ENCODE data around the gene MRPL32. TPM values are rescaled to one million over a fixed set of nuclear protein-coding genes. Genes with fewer than 3 reads are reported as not detected.

MRPL32 gene
- total and polyA plus RNA-seq, 2 donors (not counting 1 experiment from before 2014, with no cell fraction given) = 54.4 to 63.7 TPM

DNA sequence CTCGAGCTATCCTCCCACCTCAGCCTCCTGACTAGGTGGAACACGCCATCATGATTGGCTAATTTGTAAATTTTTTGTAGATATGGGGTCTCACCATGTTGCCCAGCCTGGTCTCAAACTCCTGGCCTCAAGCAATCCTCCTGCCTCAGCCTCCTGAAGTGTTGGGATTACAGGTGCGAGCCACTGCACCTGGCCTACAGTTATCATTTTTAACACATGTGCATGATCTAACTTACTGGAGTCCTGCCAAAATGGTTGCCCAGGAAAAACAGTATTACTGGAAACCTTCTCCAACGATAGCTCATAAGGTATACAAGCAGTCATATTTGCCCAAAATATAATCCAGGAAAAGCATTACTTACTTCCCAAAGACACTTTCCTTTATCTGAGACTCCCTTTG is 20.2 kb downstream of the MRPL32 start:
- Histone ChIP-seq H3K79me2 (ENCODE audit: control insufficient read depth, insufficient read depth, low read length) (no peaks in the 10 kb centered on the region), H3K4me2 (ENCODE audit: extremely low read depth, insufficient read depth, low read length) (no peak overlapping the region), H3K9ac (ENCODE audit: insufficient read depth, low read length) (no peak overlapping the region), H3K27ac (ENCODE audit: insufficient read depth, low read length) (no peak overlapping the region), H3K36me3 (ENCODE audit: control insufficient read depth, insufficient read depth, low read length) (no peaks in the 10 kb centered on the region), H3K4me3 (replicated peaks in 1 of 4; ENCODE audit: control extremely low read depth in 1 of 4, insufficient read depth in 1 of 4, low read depth in 3 of 4, low read length in 4 of 4) (no peak overlapping the region), H3K4me1 (ENCODE audit: control insufficient read depth, extremely low read depth, insufficient read depth, low read length) (no peaks in the 10 kb centered on the region), H4K20me1 (ENCODE audit: control insufficient read depth, extremely low read depth, insufficient read depth, low read length) (no peaks in the 10 kb centered on the region), H2AFZ (ENCODE audit: low read length) (no peak overlapping the region), H3K9me3 (ENCODE audit: control insufficient read depth, insufficient read depth, low read depth, low read length) (no peaks in the 10 kb centered on the region), H3K27me3 (ENCODE audit: control insufficient read depth, insufficient read depth, low read length) (no peaks in the 10 kb centered on the region)
- DNase-seq (ENCODE audit: low read depth in 2 of 2) = no peak
- TF ChIP-seq EZH2 (IDR thresholded peaks at IDR 0.05; ENCODE audit: low read length, missing control alignments) (no peak), CTCF (conservative IDR thresholded peaks at IDR 0.05 in 1 of 2, IDR thresholded peaks at IDR 0.05 in 1 of 2; ENCODE audit: low read depth in 1 of 2, low read length in 2 of 2) (no peak)

GRCh38 chr7:42953994-42954393 is 21.8 kb downstream of the MRPL32 start:
- TF ChIP-seq CTCF (conservative IDR thresholded peaks at IDR 0.05 in 1 of 2, IDR thresholded peaks at IDR 0.05 in 1 of 2; ENCODE audit: low read depth in 1 of 2, low read length in 2 of 2) (no peak), EZH2 (IDR thresholded peaks at IDR 0.05; ENCODE audit: low read length, missing control alignments) (no peak)
- Histone ChIP-seq H3K27me3 (ENCODE audit: control insufficient read depth, insufficient read depth, low read length) (no peaks in the 10 kb centered on the region), H2AFZ (ENCODE audit: low read length) (no peak overlapping the region), H3K27ac (ENCODE audit: insufficient read depth, low read length) (no peak overlapping the region), H3K9me3 (ENCODE audit: control insufficient read depth, insufficient read depth, low read depth, low read length) (no peaks in the 10 kb centered on the region), H3K4me1 (ENCODE audit: control insufficient read depth, extremely low read depth, insufficient read depth, low read length) (no peaks in the 10 kb centered on the region), H3K79me2 (ENCODE audit: control insufficient read depth, insufficient read depth, low read length) (no peaks in the 10 kb centered on the region), H3K4me2 (ENCODE audit: extremely low read depth, insufficient read depth, low read length) (no peak overlapping the region), H4K20me1 (ENCODE audit: control insufficient read depth, extremely low read depth, insufficient read depth, low read length) (no peaks in the 10 kb centered on the region), H3K9ac (ENCODE audit: insufficient read depth, low read length) (no peak overlapping the region), H3K4me3 (replicated peaks in 1 of 4; ENCODE audit: control extremely low read depth in 1 of 4, insufficient read depth in 1 of 4, low read depth in 3 of 4, low read length in 4 of 4) (no peak overlapping the region), H3K36me3 (ENCODE audit: control insufficient read depth, insufficient read depth, low read length) (no peaks in the 10 kb centered on the region)
- no peak for DNase-seq (ENCODE audit: low read depth in 2 of 2)

DNA sequence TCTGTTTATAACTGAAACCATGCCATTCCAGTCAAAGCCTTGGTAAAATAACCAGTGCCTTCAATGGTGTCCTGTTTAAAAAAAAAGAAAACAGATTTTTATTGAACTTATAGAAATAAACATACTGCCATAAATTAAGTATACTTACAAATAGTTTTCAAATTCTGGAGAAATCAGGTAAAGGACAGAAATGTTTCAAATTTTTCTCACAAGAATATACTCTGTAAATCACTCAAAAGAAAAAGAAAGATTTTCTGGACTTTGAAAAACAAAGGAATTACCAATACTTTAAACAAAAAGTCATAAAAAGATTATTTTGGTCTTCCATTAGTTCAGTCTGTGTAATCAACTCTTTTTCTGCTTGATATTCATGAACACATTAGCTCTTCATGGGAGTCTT is 23.9 kb downstream of the MRPL32 start:
- TF ChIP-seq CTCF (conservative IDR thresholded peaks at IDR 0.05 in 1 of 2, IDR thresholded peaks at IDR 0.05 in 1 of 2; ENCODE audit: low read depth in 1 of 2, low read length in 2 of 2) (no peak), EZH2 (IDR thresholded peaks at IDR 0.05; ENCODE audit: low read length, missing control alignments) (no peak)
- H3K36me3 ChIP-seq (ENCODE audit: control insufficient read depth, insufficient read depth, low read length) = no peaks in the 10 kb centered on the region
- no peak for DNase-seq (ENCODE audit: low read depth in 2 of 2)
- H3K4me1 ChIP-seq (ENCODE audit: control insufficient read depth, extremely low read depth, insufficient read depth, low read length) = no peaks in the 10 kb centered on the region
- H3K27ac ChIP-seq (ENCODE audit: insufficient read depth, low read length) = no peak overlapping the region
- no peaks in the 10 kb centered on the region for H3K9me3 ChIP-seq (ENCODE audit: control insufficient read depth, insufficient read depth, low read depth, low read length)
- no peak overlapping the region for H3K9ac ChIP-seq (ENCODE audit: insufficient read depth, low read length)
- H4K20me1 ChIP-seq (ENCODE audit: control insufficient read depth, extremely low read depth, insufficient read depth, low read length) = no peaks in the 10 kb centered on the region
- H3K4me3 ChIP-seq (replicated peaks in 1 of 4; ENCODE audit: control extremely low read depth in 1 of 4, insufficient read depth in 1 of 4, low read depth in 3 of 4, low read length in 4 of 4) = no peak overlapping the region
- peaks cover 4% of the 10 kb centered on the region for H3K27me3 ChIP-seq (ENCODE audit: control insufficient read depth, insufficient read depth, low read length)
- H3K79me2 ChIP-seq (ENCODE audit: control insufficient read depth, insufficient read depth, low read length) = no peaks in the 10 kb centered on the region
- H3K4me2 ChIP-seq (ENCODE audit: extremely low read depth, insufficient read depth, low read length) = no peak overlapping the region
- no peak overlapping the region for H2AFZ ChIP-seq (ENCODE audit: low read length)

Data from fibroblast of lung (primary cell).